8988T (cell line): Measurements from ENCODE around the gene IKBKE.
"Not testable (repeated sequence)": the region's sequence is repeated elsewhere in the genome, so short reads cannot be mapped to it uniquely, and the experiment has no call there.

Experiments
- DNase-seq: peaks from one replicate; pipeline ENCODE4 v3.0.0; 2011

IKBKE gene

DNA sequence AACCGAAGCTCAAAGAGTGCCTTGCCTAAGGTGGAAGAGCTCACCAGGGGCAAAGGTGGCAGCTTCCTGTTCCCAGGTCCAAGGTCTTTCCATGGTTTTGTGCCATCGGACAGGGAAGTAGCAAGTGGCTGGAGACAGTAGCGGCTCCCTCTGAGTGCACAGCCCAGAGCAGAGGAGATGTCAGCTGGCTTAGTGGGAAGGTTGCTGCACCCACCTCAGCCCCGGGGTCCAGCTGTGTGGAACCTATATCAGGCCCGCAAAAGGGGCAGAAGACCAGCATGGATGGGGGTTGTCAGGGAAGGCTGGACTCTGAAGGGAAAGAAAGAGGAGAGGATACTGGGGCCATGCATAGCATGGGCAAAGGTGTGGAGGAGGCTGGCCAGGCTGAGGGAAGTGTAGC is 6.8 kb downstream of the IKBKE start:
- no peak for DNase-seq

DNA sequence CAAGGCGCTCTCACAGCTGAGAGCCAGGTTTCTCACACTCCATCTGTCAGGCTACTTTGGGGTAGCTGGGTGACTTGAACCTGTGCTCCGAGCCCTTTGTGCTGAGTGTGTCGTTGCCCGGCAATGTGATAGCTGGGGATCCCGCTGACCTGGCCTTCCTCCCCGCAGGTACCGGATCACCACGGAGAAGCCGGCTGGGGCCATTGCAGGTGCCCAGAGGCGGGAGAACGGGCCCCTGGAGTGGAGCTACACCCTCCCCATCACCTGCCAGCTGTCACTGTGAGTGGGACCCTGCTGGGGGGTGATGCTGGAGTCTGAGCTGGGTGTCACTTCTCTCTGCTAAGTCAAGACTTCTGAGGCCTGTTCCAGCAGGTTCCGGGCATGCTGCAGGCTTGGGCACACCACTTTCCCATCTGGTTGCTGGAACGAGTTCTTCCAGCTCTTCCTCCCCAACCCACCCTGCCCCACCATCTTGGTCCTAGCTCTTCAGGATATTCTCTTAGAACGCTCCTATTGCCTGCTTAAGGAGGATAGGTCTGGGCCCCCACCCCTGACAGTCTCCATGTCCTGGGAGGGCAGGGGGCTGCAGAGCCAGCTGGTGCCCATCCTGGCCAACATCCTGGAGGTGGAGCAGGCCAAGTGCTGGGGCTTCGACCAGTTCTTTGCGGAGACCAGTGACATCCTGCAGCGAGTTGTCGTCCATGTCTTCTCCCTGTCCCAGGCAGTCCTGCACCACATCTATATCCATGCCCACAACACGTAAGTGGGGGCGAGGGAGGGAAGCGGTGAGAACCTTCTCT is 7.5 kb downstream of the IKBKE start:
- no peak for DNase-seq

DNA sequence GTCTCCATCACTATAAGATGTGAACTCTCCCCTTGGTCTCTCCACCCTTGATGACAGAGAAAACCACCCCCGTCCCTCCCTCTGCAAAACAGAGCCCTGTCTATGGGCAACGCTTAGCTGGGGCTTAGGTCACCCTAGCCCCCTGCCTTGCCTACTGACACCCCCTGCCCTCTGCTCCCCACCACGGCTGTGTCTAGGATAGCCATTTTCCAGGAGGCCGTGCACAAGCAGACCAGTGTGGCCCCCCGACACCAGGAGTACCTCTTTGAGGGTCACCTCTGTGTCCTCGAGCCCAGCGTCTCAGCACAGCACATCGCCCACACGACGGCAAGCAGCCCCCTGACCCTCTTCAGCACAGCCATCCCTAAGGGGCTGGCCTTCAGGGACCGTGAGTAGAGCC is 8.5 kb downstream of the IKBKE start:
- no peak for DNase-seq

DNA sequence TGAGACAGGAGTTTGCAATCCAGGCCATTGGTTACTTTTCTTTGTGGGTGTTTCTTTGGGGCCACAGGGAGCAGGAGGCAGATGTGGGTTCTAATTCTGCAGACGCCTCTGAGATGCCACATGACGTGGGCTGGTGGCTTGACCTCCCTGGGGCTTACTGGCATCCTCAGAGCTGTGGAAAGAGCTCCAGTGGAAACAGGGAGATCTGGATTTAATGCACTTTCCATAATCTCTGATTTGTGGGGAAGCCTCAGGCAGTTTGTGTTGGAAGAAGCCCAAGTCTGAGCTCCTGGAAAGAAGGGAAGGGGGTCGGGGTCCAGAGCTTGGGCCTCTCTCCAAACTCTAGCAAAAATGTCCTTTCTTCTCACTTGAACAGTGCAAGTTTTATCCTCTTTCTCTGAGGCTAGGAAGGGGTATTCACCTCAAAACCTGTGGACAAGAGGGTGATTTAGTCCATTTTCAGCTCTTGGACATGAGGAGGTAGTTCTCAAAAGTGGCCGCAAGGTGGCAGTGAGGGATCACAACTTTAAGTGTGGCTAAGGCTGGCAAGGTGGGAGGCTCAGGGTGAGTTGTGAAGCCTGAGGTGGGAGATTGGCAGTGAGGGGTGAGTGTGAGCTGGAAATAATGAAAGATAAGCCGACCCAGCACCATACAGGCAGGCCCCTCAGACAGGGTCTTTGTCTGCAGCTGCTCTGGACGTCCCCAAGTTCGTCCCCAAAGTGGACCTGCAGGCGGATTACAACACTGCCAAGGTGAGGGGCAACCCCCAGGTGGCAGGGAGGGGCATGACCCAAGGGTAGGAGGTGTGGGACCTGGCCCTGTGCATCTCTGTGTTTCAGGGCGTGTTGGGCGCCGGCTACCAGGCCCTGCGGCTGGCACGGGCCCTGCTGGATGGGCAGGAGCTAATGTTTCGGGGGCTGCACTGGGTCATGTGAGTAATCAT is 9.2 kb downstream of the IKBKE start:
- DNase-seq = peak; percentile 83

DNA sequence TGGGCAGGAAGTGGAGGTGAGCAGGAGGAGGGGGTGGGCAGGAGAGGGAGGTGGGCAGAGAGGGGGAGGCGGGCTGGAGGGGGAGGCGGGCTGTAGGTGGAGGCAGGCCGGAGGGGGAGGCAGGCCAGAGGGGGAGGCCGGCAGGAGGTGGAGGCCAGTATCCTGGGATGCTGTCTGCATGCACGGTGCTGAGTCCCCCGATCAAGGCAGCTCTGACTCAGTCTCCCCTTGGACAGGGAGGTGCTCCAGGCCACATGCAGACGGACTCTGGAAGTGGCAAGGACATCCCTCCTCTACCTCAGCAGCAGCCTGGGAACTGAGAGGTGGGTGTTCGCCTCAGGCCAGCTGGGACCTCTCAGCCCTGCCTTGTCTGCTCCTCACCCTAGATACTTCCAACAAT is 9.9 kb downstream of the IKBKE start:
- no peak for DNase-seq

DNA sequence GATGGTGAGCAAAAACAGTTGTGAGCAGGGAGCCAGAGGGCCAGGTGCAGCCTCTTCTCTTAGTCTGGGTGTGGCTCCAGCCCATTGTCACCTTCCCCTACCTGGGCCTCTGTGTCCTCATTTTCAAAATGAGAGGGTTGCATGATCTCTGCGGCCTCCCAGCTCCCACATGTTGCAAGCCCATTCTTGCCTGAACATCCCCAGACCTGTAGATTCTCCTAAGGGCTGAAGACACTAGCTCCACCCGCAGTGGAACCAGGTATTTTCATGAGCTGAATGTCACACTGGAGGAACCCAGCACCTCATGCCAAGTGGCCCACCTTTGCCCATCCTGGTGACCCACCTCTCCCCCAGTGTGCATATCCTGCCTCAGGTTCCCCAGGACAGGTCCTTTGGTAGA is 12.3 kb downstream of the IKBKE start:
- DNase-seq = no peak

DNA sequence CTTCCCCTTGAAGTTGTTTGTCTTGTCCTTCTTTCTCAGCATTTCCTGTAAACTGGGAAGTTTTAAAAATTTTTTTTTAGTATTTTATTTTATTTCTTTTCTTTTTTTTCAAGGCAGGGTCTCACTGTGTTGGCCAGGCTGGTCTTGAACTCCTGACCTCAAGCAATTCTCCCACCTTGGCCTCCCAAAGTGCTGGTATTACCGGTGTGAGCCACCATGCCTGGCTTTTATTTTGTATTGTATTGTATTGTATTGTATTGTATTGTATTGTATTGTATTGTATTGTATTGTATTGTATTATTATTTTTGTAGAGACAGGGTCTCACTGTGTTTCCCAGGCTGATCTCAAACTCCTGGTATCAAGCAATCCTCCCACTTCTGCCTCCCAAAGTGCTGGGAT is 13.6 kb downstream of the IKBKE start:
- not testable (repeated sequence) for DNase-seq

DNA sequence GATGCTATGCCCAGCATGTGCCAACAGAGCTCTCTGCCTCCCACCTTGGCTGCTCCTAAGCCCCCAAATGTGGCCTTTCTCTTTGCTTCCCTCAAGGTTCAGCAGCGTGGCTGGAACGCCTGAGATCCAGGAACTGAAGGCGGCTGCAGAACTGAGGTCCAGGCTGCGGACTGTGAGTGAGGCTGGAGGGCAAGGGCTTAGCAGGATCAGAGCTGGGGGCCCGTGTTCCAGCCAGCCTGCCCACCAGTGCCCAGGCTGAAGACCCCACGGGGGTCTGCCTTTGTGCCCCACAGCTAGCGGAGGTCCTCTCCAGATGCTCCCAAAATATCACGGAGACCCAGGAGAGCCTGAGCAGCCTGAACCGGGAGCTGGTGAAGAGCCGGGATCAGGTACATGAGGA is 14.6 kb downstream of the IKBKE start:
- no peak for DNase-seq

DNA sequence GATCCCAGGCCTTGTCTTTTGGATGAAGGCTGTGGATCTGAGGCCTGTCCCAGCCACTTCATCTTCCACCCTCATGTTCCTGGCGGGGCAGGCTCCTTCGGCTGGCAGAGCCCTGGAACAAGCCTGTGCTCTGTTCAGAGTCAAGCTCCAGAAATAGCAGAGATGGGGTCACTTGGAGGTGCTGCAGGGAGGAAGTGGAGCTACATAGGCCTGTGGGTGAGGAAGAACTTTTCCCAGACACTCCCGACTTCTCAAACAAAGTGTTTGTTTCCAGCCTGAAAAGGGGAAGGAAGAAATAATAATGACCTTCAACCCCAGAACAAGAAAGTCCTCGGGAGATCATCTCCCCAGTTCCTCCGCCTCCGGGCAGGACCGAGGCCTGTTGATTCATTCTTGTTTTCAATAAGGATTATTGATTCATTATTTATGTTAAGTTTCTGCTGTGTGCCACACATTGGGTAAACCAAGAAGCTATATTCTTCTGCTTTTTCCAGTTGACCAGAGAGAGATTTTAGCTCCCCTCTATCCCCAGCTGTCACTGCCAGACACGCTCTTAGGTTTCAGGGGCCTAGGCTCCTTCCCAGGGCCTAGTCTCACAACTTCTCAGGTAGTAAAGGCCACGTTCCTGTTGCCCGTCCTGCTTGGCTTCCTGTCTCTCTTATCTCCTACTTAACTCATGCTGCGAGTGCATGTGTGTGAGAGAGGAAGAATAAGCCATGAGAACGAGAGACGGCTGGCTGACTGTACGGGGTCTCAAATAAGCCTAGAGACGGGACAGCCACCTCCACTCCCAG is 16.9 kb downstream of the IKBKE start:
- no peak for DNase-seq

DNA sequence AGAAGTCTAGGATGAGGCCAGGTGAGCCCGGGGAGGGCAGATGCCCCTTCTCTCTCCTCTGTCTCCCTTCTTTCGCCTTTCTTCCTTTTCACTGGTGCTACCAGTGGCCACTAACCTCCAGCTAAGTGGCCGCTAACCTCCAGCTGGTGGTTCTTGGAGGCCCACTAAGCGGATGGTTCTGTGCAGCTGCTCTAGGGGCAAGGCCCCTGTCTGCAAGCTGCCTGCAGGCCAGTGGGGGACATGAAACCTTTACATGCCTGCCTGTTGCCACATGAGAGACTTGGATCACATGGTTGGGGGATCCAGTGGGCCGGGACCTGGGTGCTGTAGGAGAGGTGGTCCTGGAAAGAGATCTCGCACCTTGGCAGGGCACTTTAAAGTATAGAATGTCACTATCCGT is 17.7 kb downstream of the IKBKE start:
- no peak for DNase-seq

DNA sequence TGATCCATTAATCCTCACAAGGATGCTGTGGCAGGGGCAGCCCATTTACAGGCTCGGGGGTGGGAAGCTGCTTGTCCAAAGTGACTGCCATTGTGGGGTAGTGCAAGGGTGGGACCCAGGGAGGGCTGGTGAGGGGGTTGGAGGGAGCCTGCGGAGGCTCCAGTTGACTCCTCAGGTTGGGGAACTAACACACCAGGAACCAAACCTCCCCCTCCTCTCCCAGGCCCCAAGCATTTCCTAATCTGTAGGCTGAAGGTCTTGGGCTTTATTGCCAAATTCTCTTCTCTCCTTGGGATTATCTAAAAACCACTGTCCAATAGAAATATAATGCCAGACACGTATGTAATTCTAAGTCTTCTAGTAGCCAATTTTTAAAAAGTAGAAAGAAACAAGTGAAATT is 18.2 kb downstream of the IKBKE start:
- no peak for DNase-seq

DNA sequence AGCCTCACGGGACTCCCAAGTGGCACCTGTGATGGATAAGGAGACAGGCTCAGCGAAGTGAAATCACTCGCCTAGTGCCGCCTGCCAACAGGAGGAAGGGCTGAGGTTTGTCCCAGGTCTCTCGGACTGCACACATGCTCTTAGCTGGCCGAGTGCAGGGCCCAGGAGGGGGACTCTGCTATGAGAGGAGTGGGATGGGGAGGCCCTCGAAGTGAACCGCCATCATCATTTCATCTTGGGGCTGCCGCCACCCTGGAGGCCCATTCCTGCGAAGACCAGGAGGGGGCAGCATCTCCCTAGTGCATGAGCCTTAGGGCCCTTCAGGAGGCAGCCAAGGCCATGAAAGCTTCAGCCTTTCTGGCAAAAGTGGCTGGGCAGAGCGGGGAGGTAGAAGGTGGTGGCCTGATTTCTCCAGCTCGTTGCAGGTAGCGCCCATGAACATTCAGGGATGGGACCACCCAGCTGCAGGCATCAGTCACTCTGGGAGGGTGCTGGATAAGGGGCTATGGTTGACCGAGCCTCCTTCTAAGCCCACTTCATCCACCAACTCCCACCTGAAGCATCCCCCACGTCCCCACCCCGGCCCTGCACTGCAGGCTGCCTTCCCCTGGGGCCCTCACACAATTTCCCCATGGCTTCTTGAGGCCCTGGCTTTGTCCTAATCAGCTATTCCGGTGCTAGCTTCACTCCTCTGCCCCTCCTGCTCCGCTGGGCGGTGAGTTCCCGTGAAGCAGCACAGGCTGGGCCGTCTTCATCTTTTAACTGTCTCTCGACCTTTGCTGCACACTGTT is 19.9 kb downstream of the IKBKE start:
- DNase-seq = peak; percentile 90

DNA sequence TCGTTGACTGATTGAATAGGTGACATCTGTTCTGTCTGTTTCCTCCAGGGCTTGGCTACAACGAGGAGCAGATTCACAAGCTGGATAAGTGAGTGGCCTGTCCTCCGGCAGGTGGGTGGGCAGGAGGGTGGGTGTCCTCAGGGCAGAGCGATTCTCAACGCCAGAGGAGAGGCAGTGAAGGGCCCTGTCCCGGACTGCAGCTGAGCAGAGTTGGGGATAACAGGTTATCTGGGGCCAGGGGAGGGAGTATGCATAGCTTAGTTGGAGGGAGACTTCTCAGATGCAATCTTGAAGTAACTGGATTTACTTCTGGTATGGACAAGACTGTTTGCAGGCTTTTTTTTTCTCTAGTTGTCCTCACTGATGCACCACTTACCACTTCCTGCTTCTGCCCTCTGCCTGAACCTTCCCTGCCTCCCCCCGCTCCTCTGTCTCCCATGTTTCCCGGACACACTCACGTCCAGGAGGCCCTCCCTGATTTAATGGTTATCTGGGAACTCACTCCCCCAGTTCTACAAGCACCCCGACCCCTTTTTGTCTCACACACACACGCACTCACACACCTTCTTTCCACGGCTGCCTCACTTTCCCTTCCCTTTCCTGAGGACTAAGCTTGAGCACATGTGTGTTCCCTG is 20.6 kb downstream of the IKBKE start:
- no peak for DNase-seq

DNA sequence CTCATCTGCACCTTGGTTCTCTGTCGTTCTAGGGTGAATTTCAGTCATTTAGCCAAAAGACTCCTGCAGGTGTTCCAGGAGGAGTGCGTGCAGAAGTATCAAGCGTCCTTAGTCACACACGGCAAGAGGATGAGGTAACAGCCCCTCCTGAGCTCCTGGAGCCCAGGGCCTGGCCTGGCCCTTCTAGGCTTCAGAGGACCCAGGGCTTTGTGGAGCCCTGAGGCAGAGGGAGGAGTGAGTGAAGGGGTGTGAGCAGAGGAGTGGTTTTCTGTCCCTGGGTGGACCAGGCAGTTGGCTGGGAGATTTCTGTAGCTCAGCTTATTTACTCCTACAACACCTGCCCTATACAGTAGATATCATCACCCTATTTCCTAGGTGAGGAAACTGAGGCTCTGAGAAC is 21.3 kb downstream of the IKBKE start:
- no peak for DNase-seq

DNA sequence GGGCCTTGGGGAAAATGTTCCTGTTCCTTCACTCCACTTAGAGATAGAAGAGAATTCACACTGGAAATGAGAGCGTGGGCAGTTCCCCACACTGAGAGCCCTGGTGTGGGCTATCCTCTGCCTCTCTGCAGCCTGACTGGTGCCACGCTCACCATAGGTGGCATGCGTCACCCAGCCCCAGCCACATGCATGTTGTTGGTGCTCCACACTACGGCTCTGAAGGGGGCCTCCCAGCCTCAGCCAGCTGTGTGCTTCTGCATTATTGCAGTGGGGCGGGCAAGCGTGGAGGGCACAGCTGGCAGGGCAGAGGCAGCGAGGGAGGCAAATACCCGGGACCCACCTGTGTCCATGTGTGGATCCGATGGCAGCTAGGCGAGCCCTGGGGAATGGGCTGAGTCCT is 22.3 kb downstream of the IKBKE start:
- DNase-seq = no peak

DNA sequence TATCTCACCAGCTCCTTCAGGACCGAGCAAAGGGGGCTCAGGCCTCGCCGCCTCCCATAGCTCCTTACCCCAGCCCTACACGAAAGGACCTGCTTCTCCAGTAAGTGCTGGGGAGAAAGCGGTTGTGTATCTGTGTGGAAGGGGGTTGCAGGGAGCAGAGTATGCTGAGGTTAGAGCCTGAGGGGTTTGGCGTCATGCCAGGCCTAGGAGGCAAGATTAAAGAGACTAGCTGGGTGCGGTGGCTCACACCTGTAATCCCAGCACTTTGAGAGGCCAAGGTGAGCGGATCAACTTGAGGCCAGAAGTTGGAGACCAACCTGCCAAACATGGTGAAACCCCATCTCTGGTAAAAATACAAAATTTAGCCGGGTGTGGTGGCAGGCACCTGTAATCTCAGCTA is 23.0 kb downstream of the IKBKE start:
- DNase-seq = no peak

DNA sequence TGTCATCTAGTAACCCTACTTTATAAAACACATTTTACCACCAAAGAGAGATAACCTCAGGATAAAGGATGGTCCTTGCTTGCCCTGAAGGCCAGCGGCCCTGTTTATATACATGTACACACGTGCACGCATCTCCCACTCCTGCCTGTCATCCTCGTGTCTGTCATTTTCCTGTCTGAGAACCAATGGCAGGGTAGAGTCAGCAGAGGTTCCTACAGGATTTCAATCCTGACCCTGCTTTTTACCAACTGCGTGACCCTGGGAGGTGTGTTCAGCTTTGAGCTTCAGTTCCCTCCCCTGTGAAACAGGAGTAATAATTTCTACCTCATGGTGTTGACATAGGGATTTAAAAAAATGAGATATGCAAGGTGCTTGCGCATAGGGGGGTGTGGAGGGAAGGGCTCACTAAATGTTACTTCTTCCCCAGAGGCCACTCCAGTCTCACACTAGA is 24.8 kb downstream of the IKBKE start:
- DNase-seq = no peak

DNA sequence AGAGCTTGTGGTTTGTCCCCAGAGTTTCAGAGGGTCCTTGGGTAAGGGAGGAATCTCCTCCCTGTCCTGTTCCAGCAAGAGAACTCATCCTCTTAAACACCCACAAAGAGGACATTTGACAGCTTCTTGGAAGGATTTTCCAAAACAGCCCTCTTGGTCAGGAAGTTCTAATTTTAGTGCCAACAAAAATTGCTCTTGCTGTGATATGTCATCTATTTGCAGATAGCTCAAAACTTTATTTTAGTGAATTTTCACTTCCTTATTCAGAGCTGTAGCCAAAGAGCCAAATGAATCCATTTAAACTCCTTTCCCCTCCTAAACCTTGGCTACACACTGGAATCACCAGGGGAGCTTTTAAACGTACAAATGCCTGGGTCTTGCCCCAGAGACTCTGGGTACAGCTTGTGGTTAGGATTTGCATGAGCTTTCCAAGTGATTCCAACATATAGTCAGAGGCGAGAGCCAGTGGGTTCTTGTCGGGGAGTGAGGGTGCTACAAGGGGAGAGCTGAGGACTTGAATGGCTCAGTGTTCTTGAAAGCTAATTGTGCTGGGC is 25.3 kb downstream of the IKBKE start:
- DNase-seq = no peak

DNA sequence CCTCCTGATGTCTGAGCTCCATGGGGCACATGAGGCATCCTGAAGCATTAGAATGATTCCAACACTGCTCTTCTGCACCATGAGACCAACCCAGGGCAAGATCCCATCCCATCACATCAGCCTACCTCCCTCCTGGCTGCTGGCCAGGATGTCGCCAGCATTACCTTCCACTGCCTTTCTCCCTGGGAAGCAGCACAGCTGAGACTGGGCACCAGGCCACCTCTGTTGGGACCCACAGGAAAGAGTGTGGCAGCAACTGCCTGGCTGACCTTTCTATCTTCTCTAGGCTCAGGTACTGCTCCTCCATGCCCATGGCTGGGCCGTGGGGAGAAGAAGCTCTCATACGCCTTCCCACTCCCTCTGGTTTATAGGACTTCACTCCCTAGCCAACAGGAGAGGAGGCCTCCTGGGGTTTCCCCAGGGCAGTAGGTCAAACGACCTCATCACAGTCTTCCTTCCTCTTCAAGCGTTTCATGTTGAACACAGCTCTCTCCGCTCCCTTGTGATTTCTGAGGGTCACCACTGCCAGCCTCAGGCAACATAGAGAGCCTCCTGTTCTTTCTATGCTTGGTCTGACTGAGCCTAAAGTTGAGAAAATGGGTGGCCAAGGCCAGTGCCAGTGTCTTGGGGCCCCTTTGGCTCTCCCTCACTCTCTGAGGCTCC is 26.0 kb downstream of the IKBKE start:
- no peak for DNase-seq

DNA sequence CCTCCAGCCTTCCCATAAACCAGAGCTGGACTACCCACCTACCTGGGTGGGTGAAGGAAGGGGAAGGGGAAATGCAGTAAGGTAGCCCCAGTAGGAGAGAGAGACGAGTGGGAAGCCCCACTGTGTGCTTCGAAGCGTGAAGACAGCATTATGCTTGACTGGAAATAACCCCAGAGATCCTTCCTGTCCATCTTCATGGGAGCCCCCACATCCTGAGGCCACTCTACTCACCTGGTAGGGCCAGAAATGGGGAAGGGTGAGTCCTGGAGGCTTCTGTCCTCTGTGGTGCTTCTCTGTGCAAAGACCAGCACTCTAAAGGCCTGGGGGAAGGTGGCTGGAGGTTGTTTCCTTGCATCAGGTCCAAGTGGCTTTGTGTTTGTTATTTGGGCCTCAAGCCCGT is 27.1 kb downstream of the IKBKE start:
- no peak for DNase-seq

DNA sequence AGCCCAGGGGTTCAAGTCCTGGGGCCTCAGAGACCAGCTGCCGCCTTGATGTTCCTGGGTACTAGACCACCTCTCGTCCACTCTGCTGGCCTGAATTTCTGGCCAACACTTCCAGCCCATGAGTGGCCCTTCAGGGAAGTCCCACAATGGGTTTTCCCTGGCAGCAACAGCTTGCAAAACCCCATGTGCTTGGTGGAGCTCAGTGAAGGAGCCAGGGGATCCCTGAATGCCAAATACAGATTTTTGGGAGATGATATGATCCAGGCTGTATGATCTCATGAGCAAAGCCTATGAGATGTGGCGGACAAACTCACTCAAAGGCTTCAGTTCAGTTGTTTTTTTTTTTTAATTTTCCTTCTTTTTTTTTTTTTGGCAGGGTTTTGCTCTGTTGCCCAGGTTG is 27.5 kb downstream of the IKBKE start:
- DNase-seq = no peak
